Fibroblast of upper back skin (primary cell): ENCODE measurements around the gene ASTN2.
A peak's percentile ranks its signal among the peaks of the same experiment; 100 is the strongest.

ENCODE experiments used
- DNase-seq: peaks from one replicate; pipeline ENCODE4 v3.0.0-alpha.2; 2013

The ASTN2 gene

GRCh38 chr9:117414906-117415331 lies at the start of gene ASTN2:
ASTN2 (minus strand) TSS chr9:117415057; CDS start chr9:117414938, 119 bp downstream.
- peak; percentile 2 for DNase-seq

GRCh38 chr9:117462861-117463260 lies 48.0 kb upstream of the ASTN2 start:
- DNase-seq, result no peak

- DNase-seq, result no peak
These were observed 46.5 kb upstream of the ASTN2 start for GRCh38 chr9:117461386-117461785.

- DNase-seq, result no peak
These were observed 45.9 kb upstream of the ASTN2 start for GRCh38 chr9:117460743-117461142.

GRCh38 chr9:117459913-117460312 lies 45.1 kb upstream of the ASTN2 start:
- DNase-seq, result no peak

- DNase-seq, result no peak
These were observed 43.2 kb upstream of the ASTN2 start for GRCh38 chr9:117458066-117458465.

- DNase-seq, result no peak
These were observed 39.9 kb upstream of the ASTN2 start for GRCh38 chr9:117454711-117455110.

- no peak for DNase-seq
These were observed 38.9 kb upstream of the ASTN2 start for GRCh38 chr9:117453737-117454136.

GRCh38 chr9:117451311-117451710 lies 36.5 kb upstream of the ASTN2 start:
- no peak for DNase-seq

- no peak for DNase-seq
These were observed 33.2 kb upstream of the ASTN2 start for GRCh38 chr9:117448066-117448465.

GRCh38 chr9:117445631-117446030 lies 30.8 kb upstream of the ASTN2 start:
- no peak for DNase-seq

- DNase-seq, result no peak
These were observed 29.6 kb upstream of the ASTN2 start for GRCh38 chr9:117444501-117444900.

- DNase-seq, result no peak
These were observed 22.4 kb upstream of the ASTN2 start for GRCh38 chr9:117437283-117437682.

GRCh38 chr9:117435630-117436261 lies 20.9 kb upstream of the ASTN2 start:
- DNase-seq, result no peak

GRCh38 chr9:117434566-117434965 lies 19.7 kb upstream of the ASTN2 start:
- no peak for DNase-seq

- DNase-seq, result no peak
These were observed 16.0 kb upstream of the ASTN2 start for GRCh38 chr9:117430813-117431212.

- no peak for DNase-seq
These were observed 12.6 kb upstream of the ASTN2 start for GRCh38 chr9:117427357-117427913.

- no peak for DNase-seq
These were observed 10.7 kb upstream of the ASTN2 start for GRCh38 chr9:117425566-117425965.

- DNase-seq, result no peak
These were observed 9.4 kb upstream of the ASTN2 start for GRCh38 chr9:117424291-117424690.

GRCh38 chr9:117418111-117418510 lies 3.3 kb upstream of the ASTN2 start:
- no peak for DNase-seq

GRCh38 chr9:117416856-117417255 lies 2.0 kb upstream of the ASTN2 start:
- DNase-seq, result no peak

- no peak for DNase-seq
These were observed 579 bp upstream of the ASTN2 start for GRCh38 chr9:117415358-117415914.

GRCh38 chr9:117414220-117414905 lies 494 bp downstream of the ASTN2 start:
- peak; percentile 3 for DNase-seq
